ENCODE data around the gene PCDHB5.
"Not testable (repeated sequence)": the region's sequence is repeated elsewhere in the genome, so short reads cannot be mapped to it uniquely, and the experiment has no call there.

Gene PCDHB5

GRCh38 chr5:141155540-141156374 is 20.8 kb downstream of the PCDHB5 start:
- DNase-seq: no peak

- not testable (repeated sequence) for DNase-seq
Measured at GRCh38 chr5:141157356-141157755, 22.4 kb downstream of the PCDHB5 start.

GRCh38 chr5:141157901-141158300 is 22.9 kb downstream of the PCDHB5 start:
- not testable (repeated sequence) for DNase-seq

DNA sequence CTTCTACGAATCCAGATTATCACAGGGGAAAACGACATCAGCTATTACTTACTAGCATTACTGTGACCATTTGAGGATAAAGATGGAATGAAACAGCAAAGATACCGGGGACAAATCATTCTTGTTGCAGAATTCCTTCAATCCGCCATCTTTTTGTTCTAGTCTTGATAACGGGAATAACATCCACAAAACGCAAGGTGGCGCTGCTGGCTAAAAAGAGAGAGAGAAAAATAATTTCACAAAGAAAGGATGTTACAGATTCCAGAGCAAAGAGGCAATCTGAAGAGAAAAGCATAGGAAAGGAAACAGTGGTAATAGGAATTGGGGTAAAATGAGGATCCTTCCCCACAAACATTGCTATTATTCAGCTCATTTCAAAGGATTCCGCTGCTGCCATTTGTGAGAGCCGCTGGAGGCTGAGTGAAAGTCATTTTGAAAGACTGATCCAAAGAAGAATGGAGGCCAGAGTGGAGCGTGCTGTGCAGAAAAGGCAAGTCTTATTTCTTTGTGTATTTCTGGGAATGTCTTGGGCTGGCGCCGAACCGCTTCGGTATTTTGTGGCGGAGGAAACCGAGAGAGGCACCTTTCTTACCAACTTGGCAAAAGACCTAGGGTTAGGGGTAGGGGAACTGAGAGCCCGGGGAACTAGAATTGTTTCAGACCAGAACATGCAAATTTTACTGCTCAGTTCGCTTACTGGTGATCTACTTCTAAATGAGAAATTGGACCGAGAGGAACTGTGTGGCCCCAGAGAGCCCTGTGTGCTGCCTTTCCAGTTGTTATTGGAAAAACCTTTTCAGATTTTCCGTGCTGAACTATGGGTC is 37.6 kb downstream of the PCDHB5 start, which contains the start of gene PCDHB7:
PCDHB7 (plus strand) TSS at position 264 of the 824 bp plus-strand sequence; CDS start at position 456, 192 bp downstream.
- DNase-seq: no peak

GRCh38 chr5:141174291-141175104 is 39.5 kb downstream of the PCDHB5 start:
- not testable (repeated sequence) for DNase-seq

DNA sequence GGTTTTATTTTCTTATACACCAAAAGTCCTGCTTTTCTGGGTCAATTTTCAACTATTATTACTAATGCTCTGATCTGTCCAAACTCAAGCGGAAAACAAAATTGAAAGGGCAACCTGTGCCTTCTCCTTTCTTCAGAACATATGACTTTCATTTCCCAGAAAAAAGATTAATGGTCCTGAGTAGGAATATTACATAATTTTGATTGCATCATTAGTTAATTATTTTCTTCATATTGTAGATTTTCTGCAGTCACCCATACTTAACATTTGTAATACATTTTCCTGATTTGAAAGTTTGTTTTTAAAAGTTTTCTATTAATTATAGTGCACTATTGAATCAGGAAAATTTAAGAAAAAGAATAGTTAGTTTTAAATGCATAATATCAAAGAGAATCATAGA is 40.9 kb downstream of the PCDHB5 start:
- no peak for DNase-seq

DNA sequence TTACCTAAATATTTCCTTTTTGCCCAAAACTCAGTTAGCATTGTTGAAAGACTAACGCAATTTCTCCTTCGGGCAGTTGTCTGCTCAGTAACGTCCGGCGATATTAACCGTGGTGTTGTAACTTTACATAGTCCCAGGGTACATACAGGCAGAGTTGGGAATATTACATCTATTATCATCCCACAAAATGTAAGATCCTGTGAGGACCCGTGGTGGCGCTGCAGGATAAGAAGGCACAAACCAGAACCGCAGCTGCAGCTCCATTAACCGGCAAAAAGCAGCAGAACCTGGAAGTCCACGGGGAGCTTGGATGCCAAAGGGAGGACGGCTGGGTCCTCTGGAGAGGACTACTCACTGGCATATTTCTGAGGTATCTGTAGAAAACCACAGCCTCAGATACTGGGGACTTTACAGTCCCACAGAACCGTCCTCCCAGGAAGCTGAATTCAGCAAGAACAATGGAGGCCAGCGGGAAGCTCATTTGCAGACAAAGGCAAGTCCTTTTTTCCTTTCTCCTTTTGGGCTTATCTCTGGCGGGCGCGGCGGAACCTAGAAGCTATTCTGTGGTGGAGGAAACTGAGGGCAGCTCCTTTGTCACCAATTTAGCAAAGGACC is 42.7 kb downstream of the PCDHB5 start, which contains the start of gene PCDHB8:
PCDHB8 (plus strand) TSS at position 214 of the 615 bp plus-strand sequence; CDS start at position 459, 245 bp downstream.
- DNase-seq: not testable (repeated sequence)

DNA sequence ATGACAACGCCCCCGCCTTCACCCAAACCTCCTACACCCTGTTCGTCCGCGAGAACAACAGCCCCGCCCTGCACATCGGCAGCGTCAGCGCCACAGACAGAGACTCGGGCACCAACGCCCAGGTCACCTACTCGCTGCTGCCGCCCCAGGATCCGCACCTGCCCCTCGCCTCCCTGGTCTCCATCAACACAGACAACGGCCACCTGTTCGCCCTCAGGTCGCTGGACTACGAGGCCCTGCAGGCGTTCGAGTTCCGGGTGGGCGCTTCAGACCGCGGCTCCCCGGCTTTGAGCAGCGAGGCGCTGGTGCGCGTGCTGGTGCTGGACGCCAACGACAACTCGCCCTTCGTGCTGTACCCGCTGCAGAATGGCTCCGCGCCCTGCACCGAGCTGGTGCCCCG is 44.4 kb downstream of the PCDHB5 start:
- not testable (repeated sequence) for DNase-seq

- DNase-seq: not testable (repeated sequence)
Measured at GRCh38 chr5:141179876-141180275, 44.9 kb downstream of the PCDHB5 start.

- no peak for DNase-seq
Measured at GRCh38 chr5:141180313-141180712, 45.3 kb downstream of the PCDHB5 start.

DNA sequence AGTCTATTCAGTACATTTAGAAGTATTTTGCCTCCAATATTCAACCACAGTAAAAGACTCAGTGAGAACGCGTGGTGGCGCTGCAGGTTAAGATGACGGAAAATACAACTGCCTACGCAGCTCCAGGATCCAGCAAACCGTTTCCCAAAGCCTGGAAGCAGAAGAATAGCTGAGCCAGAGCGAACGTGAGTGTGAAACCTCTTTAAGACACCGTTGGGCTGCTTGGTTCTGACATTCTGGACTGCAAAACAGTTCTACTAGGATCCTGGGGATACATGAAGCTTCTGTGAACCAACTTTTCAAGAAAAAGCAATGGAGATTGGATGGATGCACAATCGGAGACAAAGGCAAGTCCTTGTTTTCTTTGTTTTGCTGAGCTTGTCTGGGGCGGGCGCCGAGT is 47.2 kb downstream of the PCDHB5 start, which contains the start of gene PCDHB16:
PCDHB16 (plus strand) TSS at position 140 of the 400 bp plus-strand sequence; CDS start at position 313, 173 bp downstream.
- DNase-seq: no peak

DNA sequence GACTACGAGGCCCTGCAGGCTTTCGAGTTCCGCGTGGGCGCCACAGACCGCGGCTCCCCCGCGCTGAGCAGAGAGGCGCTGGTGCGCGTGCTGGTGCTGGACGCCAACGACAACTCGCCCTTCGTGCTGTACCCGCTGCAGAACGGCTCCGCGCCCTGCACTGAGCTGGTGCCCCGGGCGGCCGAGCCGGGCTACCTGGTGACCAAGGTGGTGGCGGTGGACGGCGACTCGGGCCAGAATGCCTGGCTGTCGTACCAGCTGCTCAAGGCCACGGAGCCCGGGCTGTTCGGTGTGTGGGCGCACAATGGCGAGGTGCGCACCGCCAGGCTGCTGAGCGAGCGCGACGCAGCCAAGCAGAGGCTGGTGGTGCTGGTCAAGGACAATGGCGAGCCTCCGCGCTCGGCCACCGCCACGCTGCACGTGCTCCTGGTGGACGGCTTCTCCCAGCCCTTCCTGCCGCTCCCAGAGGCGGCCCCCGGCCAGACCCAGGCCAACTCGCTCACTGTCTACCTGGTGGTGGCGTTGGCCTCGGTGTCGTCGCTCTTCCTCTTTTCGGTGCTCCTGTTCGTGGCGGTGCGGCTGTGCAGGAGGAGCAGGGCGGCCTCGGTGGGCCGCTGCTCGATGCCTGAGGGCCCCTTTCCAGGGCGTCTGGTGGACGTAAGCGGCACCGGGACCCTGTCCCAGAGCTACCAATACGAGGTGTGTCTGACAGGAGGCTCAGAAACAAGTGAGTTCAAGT is 49.3 kb downstream of the PCDHB5 start:
- not testable (repeated sequence) for DNase-seq

- DNase-seq: peak; percentile 14
Measured at GRCh38 chr5:141186897-141187512, 52.0 kb downstream of the PCDHB5 start, which contains the start of gene PCDHB9. Gene PCDHB9, plus strand, starts transcription at chr5:141187161. Its CDS starts 158 bp downstream, at chr5:141187319.
